Measurements from ENCODE around the gene GNAT3.

Gene GNAT3

DNA sequence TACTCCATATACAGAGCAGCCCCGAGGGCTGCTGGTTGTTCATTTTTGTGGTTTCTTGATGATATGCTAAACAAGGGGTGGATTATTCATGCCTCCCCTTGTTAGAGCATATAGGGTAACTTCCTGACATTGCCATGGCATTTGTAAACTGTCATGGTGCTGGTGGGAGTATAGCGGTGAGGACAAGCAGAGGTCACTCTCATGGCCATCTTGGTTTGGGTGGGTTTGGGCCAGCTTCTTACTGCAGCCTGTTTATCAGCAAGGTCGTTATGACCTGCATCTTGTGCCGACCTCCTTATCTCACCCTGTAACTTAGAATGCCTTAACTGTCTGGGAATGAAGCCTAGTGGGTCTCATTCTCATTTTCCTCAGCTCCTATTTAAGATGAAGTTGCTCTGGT lies 31.3 kb downstream of the GNAT3 start:
- Histone ChIP-seq H3K9me3 (no peaks in the 10 kb centered on the region), H3K4me1 (no peaks in the 10 kb centered on the region), H3K27me3 (no peaks in the 10 kb centered on the region), H3K4me3 (ENCODE audit: low read depth, low read length) (no peak overlapping the region), H3K36me3 (no peaks in the 10 kb centered on the region)
- no peak for TF ChIP-seq CTCF (IDR thresholded peaks at IDR 0.05; ENCODE audit: low read depth, low read length)
- no peak for DNase-seq

- Histone ChIP-seq H3K4me3 (ENCODE audit: low read depth, low read length) (no peak overlapping the region), H3K36me3 (no peaks in the 10 kb centered on the region), H3K27me3 (no peaks in the 10 kb centered on the region), H3K4me1 (no peaks in the 10 kb centered on the region), H3K9me3 (no peaks in the 10 kb centered on the region)
- no peak for TF ChIP-seq CTCF (IDR thresholded peaks at IDR 0.05; ENCODE audit: low read depth, low read length)
- DNase-seq = no peak
These were observed 33.2 kb downstream of the GNAT3 start for GRCh38 chr7:80478683-80479082.

DNA sequence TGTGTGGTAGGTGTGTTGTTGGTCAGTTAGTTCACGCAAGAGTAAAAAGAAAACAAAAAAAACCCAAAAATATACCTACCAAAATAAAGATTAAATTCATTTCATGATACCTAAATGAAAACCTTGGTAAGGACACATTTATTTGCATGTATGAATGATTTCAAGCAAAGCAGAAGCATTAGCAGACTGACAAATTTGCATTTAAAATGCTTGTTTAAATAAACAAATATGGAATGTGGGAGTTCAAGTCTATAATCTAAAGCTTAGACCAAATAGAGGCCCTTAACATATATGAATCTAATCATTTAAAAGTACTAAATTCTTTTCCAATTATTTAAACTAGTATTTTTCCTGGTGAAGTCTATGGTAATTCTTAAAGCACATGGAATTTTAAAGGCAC lies 35.8 kb downstream of the GNAT3 start:
- Histone ChIP-seq H3K4me1 (no peaks in the 10 kb centered on the region), H3K9me3 (no peaks in the 10 kb centered on the region), H3K36me3 (no peaks in the 10 kb centered on the region), H3K27me3 (no peaks in the 10 kb centered on the region), H3K4me3 (ENCODE audit: low read depth, low read length) (no peak overlapping the region)
- no peak for DNase-seq
- TF ChIP-seq CTCF (IDR thresholded peaks at IDR 0.05; ENCODE audit: low read depth, low read length) = no peak

GRCh38 chr7:80475383-80475782 lies 36.5 kb downstream of the GNAT3 start:
- H3K36me3 ChIP-seq = no peaks in the 10 kb centered on the region
- H3K4me1 ChIP-seq = no peaks in the 10 kb centered on the region
- no peaks in the 10 kb centered on the region for H3K9me3 ChIP-seq
- no peaks in the 10 kb centered on the region for H3K27me3 ChIP-seq
- no peak for DNase-seq
- no peak for TF ChIP-seq CTCF (IDR thresholded peaks at IDR 0.05; ENCODE audit: low read depth, low read length)
- H3K4me3 ChIP-seq (ENCODE audit: low read depth, low read length) = no peak overlapping the region

DNA sequence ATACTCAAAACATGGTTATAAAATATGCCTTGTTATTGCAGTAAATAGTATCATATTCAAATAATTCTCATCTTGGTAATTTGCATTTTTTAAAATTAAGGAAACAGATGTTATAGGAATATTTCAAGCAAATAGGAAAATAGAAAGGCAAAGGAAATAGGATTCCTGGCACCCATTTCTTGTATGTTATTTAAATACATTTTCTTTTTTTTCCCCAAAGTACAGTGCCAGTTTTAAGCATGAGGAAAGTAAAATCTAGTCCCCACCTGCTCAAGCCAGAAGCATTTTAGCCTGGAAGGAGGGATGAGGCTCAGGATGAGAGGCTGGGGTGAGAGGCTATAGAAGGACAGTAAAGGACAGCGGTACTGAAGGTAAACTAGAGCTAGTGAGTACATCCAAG lies 38.1 kb downstream of the GNAT3 start:
- DNase-seq = no peak
- Histone ChIP-seq H3K4me1 (peaks cover 8% of the 10 kb centered on the region), H3K9me3 (no peaks in the 10 kb centered on the region), H3K27me3 (no peaks in the 10 kb centered on the region), H3K4me3 (ENCODE audit: low read depth, low read length) (no peak overlapping the region), H3K36me3 (no peaks in the 10 kb centered on the region)
- no peak for TF ChIP-seq CTCF (IDR thresholded peaks at IDR 0.05; ENCODE audit: low read depth, low read length)

DNA sequence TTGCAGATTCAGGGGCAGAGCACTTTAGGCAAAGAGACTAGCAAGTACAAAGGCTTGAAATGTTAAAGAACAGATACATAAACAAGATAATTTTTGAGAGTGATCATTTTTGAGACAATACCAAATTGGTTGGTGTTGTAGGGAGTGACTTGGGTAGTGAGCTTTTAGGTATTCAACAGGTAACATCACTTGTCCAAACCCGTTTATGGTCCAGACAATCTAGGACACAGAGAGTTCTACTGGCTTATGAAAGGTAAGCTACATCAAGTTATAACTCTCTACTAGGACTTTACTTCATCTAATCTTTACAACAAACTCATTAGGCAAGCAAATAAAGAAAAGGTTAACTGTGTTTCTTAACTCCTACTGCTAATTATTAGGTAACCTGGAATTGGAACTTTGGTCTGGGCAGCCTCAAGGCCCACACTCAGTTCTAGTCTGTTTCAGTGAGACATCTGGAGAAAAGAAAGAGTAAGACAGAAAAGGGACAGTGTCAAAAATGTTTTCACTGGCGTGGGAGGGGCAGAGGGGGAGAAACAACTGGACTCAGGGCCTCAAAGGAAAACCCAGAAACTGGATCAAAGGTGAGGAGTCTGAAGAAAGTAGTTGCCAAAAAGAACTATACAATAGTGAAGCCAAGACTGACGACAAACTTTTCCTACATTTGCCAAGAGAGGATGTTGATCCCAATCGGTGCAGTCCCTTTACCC lies 39.2 kb downstream of the GNAT3 start:
- Histone ChIP-seq H3K9me3 (no peaks in the 10 kb centered on the region), H3K4me1 (peaks cover 8% of the 10 kb centered on the region), H3K4me3 (ENCODE audit: low read depth, low read length) (no peak overlapping the region), H3K27me3 (no peaks in the 10 kb centered on the region), H3K36me3 (no peaks in the 10 kb centered on the region)
- no peak for DNase-seq
- no peak for TF ChIP-seq CTCF (IDR thresholded peaks at IDR 0.05; ENCODE audit: low read depth, low read length)
